GM21717 (cell line): ENCODE results near the gene PEX3.

Experiments
- ATAC-seq: cut with Tn5 transposase; IDR thresholded peaks from one replicate; pipeline ENCODE4 v1.9.1; 2021; ENCODE audit warnings: mild to moderate bottlenecking, moderate library complexity; ENCODE audit not compliant: unreplicated experiment

The PEX3 gene

DNA sequence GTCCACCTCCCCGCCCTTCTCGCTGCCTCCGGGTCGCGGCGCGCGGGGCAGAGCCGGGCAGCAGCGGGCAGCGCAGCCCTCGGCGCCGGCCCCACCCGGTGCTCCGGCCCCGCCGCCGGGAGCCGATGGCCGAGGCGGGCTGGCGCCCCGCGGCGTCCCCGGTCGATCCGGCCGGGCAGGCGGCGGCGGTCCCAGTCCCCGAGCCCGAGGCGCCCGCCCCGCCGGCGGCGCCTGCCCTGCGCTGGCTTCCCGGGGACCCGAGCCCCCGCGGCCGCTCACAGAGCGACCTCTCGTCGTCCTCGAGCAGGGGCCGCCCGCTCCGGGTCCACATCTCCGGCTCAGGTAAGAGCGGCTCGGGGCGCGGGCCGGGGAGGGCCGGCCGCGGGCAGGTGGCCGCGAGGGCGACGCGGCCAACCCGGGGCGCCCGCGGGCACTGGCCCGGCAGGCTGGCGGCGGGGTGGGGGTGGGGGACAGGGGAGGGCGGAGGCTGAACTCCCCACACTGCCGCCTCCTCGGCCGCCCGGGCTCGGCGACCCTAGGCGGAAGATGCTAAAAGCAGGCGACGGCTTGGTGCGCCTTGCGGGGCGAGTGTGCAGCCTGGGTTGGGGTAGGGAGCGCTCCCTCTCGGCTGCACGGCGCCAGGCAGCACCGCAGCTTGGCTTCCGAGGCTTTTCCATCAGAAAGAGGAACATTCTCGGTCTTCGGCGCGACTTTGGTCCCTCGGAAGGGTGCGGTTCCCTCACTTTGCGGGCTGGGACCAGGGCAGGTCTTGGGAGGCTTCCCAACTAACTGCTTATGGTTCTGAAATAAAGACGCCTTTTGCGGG lies 86.5 kb downstream of the PEX3 start:
- ATAC-seq: peak; percentile 69

DNA sequence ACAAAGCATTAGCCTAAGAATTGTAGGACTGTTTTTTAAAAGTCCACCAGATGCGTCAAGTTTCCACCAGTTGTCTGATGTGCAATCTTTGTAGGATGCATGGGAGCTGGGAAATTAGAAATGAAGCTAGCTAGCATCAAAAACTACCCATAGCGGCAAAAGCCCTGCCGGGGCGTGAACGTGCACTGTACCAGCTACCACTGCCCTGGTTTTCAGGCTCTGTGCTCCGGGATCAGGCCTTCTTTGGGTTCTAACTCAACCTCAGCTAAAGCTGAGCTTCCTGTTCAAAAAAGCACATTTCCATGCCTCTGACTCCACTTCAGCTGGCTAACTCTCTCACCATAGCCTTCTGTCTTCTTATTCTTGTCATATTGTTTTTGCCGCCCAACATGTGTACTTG lies 87.8 kb downstream of the PEX3 start:
- no peak for ATAC-seq

DNA sequence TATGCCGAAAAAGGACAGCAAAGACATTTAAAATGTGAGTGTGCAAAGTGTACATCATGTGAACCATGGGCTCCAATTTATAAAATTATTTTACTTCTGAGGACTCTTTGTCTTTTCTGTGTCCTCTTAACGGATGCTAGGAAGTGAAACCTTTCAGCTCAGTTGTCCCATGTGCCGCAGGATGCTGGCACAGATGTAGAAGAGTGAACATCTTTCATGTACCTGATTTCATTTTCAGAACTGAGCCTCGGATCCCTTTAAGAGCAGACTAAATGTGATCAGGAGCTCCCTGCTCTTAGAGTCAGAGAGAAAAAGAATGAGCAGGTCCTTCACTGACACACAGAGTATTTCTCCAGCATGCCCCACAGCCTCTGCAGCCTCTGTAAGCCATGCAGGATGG lies 88.5 kb downstream of the PEX3 start:
- ATAC-seq: no peak

DNA sequence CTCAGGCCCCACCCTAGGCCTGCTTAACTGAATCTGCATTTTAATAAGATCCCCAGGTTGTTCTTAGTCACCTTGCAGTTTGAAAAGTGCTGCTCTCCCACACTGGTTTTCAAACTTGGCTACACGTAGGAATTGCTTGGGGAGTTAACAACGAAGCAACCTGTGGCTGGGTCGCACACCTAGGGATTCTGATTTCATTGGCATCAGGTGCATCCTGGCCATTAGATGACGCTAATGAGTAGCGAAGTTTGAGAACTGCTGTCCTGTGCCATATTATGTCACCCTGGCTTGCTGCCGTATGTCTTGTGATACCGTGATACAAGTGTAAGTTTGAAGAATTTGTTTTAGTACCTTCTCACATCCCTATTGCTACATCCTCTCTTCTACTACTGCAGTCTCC lies 89.1 kb downstream of the PEX3 start:
- no peak for ATAC-seq

DNA sequence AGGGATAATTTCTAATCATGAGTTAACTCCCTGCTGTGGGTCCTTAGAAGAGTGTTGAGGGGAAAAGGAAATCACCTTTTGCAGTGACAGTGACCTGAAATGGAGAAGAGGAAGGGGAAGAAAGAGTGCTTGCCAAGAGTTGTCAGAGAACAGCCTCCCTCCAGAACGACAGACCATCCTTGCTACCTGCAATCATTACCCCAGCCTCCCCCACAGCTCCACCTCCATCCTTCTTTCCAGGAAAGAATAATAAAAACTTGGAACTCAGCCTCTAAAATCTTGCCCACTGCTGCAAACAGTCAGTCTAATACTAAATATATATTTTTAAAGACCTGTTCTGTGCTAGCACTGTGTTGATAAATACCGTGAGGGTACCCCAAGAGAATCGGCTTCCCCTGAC lies 89.6 kb downstream of the PEX3 start:
- no peak for ATAC-seq
